Endothelial cell of hepatic sinusoid (primary cell): ENCODE data around the gene DNAJC2.
"Not testable (repeated sequence)": the region's sequence is repeated elsewhere in the genome, so short reads cannot be mapped to it uniquely, and the experiment has no call there.

Experiments used
- in situ Hi-C: cut with HindIII; loops from 2 replicates; pipeline ENCODE4 v1.10.0; 2017; ENCODE audit warnings: low sequenced_read_pairs

DNAJC2 gene

GRCh38 chr7:103343332-103343731, 1.2 kb downstream of the DNAJC2 start:
- in situ Hi-C loops, result loop anchor here (5.0 kb wide), 1 partner anchor 36 kb away; no protein-coding TSS in a partner anchor

GRCh38 chr7:103341466-103341865, 3.1 kb downstream of the DNAJC2 start:
- in situ Hi-C loops, result loop anchor here (5.0 kb wide), 1 partner anchor 34 kb away; no protein-coding TSS in a partner anchor

- in situ Hi-C loops, result no loop called here
These were observed 5.7 kb downstream of the DNAJC2 start for GRCh38 chr7:103338864-103339263.

- in situ Hi-C loops, result no loop called here
These were observed 7.8 kb downstream of the DNAJC2 start for GRCh38 chr7:103336761-103337160.

- in situ Hi-C loops, result no loop called here
These were observed 18.8 kb downstream of the DNAJC2 start for GRCh38 chr7:103325744-103326143.

GRCh38 chr7:103317009-103317408, 27.6 kb downstream of the DNAJC2 start:
- in situ Hi-C loops, result no loop called here

- in situ Hi-C loops, result no loop called here
These were observed 28.1 kb downstream of the DNAJC2 start for GRCh38 chr7:103316380-103316941.

GRCh38 chr7:103314852-103315251, 29.7 kb downstream of the DNAJC2 start:
- in situ Hi-C loops, result no loop called here

- in situ Hi-C loops, result loop anchor here (5.0 kb wide), 1 partner anchor 35 kb away; the partner anchor contains the start of gene DNAJC2
These were observed 36.9 kb downstream of the DNAJC2 start for GRCh38 chr7:103307503-103308231.

GRCh38 chr7:103301441-103301840, 43.1 kb downstream of the DNAJC2 start:
- in situ Hi-C loops, result no loop called here

- in situ Hi-C loops, result no loop called here
These were observed 44.9 kb downstream of the DNAJC2 start for GRCh38 chr7:103299660-103300059.

- in situ Hi-C loops, result no loop called here
These were observed 46.8 kb downstream of the DNAJC2 start for GRCh38 chr7:103297837-103298179.

- in situ Hi-C loops, result no loop called here
These were observed 47.4 kb downstream of the DNAJC2 start, which contains the start of gene PMPCB for GRCh38 chr7:103296901-103297836. PMPCB (plus strand) TSS chr7:103297435; CDS start chr7:103297460, 25 bp downstream.

GRCh38 chr7:103293526-103293925, 51.0 kb downstream of the DNAJC2 start:
- in situ Hi-C loops, result no loop called here

GRCh38 chr7:103292122-103292521, 52.4 kb downstream of the DNAJC2 start:
- in situ Hi-C loops, result no loop called here

GRCh38 chr7:103282802-103283427, 61.7 kb downstream of the DNAJC2 start:
- in situ Hi-C loops, result not testable (repeated sequence)

GRCh38 chr7:103280803-103281155, 63.8 kb downstream of the DNAJC2 start:
- in situ Hi-C loops, result not testable (repeated sequence)

GRCh38 chr7:103279963-103280802, 64.4 kb downstream of the DNAJC2 start:
- in situ Hi-C loops, result not testable (repeated sequence)

- in situ Hi-C loops, result not testable (repeated sequence)
These were observed 65.0 kb downstream of the DNAJC2 start for GRCh38 chr7:103279636-103279962.

GRCh38 chr7:103278195-103278594, 66.4 kb downstream of the DNAJC2 start:
- in situ Hi-C loops, result not testable (repeated sequence)
